GM18520 (cell line): ENCODE measurements around the gene SPIRE2.

Experiments used
- ATAC-seq: cut with Tn5 transposase; IDR thresholded peaks from one replicate; pipeline ENCODE4 v1.9.1; 2021; ENCODE audit not compliant: unreplicated experiment

SPIRE2 gene

DNA sequence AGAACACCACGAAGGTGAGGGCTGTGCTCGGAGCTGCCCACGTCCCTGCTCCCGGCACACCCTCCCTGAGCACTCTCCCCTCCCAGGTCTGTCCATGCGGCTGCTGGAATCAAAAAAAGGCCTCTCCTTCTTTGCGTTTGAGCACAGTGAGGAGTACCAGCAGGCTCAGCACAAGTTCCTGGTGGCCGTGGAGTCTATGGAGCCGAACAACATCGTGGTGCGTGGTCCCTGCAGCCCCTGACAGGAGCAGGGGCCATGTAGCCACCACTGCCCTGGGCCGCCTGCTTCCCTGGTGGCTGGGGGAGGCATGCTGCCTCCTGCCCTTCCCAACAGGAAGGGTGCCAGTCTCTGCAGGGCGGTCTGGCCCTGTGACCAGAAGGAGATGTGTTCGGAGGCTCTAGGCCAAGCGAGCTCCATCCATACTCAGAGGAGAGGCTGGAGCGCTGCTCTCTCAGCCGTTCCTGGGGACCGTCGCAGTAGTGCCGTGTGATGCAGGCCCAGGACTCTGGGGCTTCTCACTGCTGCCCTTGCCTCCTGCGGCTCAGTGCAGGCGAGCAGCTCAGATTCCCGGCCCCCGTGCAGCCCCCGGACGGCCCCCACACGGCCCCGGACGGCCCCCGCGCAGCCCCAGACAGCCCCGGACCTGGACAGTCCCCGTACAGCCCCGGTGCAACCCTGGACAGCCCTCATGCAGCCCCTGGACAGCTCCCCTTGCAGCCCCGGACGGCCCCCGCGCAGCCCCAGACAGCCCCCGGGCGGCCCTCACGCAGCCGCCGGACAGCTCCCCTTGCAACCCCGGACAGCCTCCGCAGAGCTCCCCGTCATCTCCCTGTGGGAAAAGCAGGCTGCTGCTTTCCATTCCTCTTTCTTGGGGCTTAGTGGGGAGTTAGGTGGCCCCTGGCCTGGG lies 65.6 kb downstream of the SPIRE2 start:
- no peak for ATAC-seq

DNA sequence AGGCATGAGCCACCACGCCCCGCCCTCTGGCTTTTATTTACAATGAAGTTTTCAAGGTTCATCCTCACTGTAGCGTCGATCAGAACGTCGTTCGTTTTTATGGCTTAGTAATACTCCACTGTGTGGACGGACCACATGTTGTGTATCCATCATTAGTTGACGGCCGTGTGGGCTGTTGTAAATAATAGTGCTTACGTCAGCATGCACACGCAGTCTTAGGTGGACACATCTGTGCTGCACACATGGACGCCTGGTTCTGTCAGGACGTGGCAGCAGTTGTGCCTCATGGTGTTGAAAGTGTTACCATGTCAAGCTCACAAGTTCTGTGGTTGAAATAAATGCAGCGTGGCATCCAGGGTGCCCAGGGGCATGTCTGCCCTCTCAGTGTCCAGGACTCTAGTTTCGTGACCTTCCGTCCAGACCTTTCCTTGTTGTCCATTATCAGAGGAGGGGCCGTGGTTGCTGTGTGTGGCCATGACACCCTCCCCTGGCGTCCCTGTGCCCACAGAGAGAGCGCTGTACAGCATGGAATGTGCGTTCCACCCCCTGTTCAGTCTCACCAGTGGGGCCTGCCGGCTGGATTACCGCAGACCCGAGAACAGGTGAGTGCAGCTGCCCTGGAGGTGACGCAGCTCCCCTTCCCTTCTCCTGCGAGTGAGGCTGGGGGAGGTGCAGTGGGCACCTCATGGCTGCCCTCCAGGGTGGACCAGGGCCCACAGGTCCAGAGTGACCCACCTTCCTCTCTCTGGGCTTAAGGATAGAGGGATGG lies 67.4 kb downstream of the SPIRE2 start:
- no peak for ATAC-seq

DNA sequence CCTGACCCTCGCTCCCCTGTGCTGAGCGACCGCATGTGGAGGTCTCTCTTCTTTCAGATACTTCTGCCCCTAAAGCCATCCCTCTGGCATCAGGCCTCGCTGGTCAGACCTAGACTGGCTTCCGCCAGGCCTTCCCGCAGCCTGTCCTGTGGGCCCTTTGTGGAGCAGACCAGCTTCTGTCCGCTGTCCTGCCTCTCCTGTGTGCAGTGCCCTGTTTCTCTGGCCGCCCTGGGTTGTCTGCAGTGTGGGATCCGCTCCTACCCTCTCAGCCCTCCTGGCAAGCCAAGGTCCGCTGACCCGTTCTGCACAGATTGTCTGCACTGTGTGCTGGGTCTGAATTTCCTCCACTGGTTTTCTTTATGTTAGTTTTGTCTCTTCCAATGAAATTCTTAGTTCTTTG lies 68.9 kb downstream of the SPIRE2 start:
- no peak for ATAC-seq

DNA sequence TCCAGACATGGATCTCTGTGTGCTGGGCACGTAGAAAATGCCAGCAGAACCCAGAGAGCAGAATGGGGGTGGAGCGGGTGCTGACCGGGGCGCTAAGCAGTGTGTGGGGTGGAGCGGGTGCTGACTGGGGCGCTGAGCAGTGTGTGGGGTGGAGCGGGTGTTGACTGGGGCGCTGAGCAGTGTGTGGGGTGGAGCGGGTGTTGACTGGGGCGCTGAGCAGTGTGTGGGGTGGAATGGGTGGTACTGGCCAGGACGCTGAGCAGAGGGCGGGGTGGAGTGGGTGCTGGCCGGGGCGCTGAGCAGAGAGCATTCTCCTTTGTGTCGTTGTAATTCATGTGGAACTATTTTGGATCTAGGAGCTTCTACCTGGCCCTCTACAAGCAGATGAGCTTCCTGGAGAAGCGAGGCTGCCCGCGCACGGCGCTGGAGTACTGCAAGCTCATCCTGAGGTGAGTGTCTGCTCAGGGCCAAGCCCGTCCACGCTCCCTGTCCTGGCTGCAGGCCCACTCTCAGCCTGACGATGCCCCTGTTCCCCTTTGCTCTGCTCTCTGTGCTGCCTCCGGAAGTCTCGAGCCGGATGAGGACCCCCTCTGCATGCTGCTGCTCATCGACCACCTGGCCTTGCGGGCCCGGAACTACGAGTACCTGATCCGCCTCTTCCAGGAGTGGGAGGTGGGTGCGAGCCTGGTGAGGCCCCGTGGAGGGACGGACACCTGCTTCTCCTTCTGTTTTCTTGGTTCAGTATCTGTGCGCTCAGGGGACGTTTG lies 70.1 kb downstream of the SPIRE2 start:
- no peak for ATAC-seq

DNA sequence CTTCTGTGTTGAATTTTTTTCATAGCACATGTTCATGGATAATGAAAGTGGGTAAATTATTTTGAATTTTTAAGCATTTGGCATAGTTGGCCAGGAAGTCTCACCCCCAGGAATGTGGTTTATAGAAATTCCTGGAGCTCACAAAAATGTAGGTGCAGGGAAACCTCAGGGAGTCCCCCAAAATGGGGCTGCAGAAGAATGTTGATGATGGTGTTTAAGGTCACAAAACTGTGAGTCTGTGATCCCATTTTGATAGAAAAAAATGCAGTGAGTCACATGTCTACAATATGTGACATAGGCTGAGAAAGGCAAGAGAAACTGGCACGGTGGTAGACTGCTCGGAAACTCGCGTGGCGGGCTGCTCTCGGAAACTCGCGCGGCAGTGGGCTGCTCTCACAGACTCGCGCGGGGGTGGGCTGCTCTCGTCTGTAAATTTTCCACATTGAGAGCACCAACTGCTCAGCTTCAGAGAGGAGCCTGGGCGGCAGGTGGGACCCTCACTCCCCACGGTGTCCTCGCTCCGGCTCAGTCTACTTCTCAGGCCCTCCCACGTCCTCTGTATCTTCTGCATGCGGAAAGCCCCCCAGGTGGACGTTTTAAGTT lies 71.7 kb downstream of the SPIRE2 start:
- ATAC-seq: no peak

DNA sequence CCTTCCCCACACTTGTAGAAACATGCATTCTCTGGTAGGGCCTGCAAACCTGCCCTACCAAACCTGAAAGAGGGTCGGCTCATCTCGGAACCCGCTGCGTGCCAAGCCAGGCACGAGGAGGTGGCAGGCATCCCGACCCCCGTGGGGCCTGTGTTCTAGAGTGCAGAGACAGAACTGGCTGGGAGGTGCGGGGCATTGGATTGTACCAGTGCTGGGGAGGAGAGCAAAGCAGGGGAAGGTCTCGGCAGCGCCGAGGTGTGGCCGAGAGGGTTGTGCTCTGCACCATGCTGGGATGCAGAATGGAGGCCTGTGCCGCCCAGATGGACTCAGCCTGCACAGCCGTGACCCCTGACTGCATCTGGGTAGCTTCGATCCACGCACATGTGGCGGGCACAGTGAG lies 72.6 kb downstream of the SPIRE2 start:
- ATAC-seq: no peak

DNA sequence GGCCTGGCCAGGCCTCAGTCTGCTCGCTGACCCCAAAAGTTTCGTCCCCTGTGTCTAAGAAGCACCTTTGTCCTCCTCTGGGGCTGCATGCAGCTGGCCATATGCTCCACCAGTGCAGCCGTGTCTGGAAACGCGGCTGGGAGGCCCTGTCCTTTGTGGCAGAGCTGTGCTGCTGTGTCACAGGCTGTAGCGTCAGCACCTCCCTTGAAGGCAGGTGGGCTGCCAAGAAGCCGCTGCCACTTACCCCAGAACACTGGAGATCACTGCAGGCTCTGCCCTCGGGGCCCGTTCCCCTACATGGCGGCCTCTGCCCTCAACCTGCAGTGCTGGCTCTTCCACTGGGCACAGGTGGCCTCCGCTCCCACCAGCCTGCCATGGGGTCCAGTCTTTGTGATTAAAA lies 74.7 kb downstream of the SPIRE2 start:
- ATAC-seq: no peak

DNA sequence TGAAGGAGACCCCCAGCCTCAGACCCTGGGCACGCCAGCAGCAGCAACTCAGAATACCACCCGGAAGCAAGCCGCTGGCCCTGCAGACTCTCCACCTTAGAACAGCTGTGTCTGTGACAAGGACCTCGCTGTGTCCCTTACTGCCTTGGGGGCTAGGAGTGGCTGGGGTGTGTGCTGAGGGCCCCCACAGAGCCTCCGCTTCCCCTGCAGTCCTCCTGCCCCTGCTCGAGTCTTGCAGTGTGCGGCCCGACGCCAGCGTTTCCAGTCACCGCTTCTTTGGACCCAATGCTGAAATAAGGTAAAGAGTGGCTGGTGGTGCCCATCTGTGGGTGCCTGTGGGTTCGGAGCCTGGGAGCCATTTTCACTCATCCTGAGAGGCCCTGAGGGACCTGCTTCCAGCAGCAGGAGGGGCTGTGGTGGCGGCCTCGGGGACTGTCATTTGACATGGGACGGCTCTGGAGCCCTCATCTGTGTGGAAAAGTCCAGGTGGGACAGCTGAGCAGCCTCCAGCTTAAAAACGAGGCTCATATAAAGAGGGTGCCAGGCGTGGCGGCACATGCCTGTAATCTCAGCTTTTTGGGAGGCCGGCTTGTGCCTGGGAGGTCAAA lies 75.7 kb downstream of the SPIRE2 start:
- ATAC-seq: no peak

DNA sequence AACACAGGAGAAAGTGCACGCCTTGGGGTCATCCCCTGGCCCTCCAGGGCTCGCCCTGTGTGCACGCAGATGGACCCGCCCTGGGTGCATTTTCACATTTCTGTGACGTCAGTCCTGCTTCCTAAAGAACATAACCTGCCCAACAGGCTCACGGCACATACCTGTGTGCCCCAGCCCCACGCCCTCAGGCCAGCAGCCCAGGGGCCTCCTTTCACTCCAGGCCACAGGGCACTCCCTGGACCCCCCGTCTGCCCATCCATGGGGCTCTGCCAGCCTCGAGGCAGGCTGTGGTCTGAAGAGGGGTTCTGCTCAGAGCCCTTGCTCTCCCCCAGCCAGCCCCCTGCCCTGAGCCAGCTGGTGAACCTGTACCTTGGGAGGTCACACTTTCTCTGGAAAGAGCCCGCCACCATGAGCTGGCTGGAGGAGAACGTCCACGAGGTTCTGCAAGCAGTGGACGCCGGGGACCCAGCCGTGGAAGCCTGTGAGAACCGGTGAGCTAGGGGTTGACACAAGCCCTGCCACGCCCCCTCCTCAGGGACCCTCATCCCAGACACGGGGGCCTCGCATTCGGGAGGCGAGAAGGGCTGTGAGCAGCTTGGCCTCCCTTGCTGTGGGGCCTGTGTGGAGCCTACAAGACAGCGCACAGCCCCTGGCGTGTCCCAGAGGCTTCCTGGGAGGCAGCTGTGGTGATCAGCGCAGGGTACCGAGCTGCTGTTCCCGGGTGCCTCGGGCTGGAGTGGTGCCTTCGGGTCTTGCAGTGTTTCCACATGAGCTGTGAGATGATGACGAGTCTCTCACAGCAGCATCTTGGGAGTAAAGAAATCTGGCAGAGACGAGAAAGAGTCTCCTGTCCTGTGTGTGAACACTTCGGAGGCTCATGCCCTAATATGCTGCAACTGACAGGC lies 76.6 kb downstream of the SPIRE2 start:
- no peak for ATAC-seq

DNA sequence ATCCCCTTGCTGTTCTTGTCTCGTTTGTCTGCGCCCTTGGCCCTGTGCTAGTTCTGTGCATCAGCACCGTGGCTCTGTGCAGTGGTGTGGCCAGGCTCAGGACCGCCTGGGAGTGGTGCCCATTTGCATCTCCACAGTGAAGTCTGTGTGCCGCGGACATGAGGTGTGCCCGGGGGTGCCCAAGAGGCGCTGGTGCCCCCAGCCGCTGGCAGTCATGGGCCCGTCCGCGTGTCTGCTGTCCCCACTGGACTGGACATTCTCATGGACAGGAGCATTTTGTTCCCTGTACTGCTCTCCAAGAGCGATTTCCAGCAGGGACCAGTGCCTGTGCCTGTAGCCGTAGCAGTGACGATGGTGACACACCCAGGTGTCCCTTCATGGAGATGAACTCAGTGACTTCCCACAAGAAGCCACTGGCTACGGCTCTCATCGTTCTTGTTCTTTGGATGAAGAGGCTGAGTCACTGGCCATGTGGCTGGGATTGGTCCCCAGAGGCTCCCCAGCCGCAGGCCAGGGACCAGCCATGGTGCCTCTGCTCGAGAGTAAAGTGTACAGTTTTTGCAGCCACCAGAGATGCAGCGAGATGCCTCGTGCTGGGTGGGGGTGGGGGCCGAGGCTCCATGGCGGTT lies 77.3 kb downstream of the SPIRE2 start:
- no peak for ATAC-seq

DNA sequence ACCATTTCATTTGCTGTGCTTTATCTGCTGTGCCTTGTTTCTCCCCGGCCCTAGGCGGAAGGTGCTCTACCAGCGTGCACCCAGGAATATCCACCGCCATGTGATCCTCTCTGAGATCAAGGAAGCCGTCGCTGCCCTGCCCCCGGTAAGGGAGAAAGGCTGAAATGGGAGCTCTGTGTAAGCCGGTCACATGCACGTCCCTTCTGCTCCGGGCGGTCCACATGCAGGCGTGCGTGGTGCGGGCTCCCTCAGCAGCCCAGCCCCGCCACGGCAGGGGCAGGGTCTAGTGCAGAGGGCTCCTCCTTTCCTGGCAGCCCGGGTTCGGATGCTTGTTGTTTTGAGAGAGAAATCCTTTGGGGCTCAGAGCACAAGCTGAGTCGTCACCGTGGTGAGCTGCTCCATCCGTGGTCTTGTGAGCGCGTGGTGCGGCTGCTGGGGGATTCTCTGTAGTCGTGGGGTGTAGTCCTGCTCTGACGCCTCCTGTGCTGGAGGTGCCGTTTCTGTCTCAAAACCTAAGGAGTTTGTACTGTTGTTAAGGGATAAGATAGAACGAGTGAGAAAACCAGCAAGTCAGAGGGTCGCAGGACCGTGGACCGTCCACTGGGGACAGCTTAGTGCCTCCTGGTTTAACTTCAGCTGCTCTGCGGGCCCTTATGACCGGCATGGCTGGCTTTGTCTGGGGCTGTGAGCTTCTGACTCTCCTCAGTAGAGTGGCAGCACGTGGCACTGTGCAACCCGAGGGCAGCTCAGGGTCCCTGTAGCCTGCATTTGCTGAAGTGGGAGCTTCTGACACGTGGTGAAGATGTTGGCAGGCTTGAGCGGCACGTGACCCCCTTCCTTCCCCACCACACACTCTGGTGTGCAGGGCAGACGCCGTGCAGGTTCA lies 78.1 kb downstream of the SPIRE2 start:
- ATAC-seq: no peak

DNA sequence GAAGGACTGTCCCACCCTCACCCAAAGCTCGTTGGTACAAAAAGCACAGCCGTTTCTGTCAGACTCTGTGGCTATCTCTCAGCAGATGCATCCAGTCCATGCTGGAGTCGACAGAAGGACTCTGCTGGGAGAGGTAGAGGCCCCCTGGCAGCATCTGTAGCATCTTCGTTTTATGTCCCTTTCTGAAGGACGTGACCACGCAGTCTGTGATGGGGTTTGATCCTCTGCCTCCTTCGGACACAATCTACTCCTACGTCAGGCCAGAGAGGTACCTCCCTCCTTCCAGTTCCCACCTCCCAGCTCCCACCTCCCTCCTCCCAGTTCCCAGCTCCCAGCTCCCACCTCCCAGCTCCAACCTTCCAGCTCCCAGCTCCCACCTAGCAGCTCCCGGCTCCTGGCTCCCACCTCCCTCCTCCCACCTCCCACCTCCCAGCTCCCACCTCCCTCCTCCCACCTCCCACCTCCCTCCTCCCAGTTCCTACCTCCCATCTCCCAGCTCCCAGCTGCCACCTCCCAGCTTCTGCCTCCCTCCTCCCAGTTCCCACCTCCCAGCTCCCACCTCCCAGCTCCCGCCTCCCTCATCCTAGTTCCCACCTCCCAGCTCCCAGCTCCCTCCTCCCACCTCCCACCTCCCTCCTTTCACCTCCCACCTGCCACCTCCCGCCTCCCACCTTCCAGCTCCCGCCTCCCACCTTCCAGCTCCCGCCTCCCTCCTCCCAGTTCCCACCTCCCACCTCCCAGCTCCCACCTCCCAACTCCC lies 79.0 kb downstream of the SPIRE2 start:
- no peak for ATAC-seq

DNA sequence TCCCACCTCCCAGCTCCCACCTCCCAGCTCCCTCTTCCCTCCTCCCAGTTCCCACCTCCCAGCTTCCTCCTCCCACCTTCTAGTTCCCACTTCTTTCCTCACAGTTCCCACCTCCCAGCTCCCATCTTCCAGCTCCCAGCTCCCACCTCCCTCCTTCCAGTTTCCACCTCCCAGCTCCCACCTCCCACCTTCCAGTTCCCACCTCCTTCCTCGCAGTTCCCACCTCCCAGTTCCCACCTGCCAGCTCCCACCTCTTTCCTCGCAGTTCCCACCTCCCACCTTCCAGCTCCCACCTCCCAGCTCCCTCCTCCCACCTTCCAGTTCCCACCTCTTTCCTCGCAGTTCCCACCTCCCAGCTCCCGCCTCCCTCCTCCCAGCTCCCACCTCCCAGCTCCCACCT lies 80.0 kb downstream of the SPIRE2 start:
- ATAC-seq: no peak

DNA sequence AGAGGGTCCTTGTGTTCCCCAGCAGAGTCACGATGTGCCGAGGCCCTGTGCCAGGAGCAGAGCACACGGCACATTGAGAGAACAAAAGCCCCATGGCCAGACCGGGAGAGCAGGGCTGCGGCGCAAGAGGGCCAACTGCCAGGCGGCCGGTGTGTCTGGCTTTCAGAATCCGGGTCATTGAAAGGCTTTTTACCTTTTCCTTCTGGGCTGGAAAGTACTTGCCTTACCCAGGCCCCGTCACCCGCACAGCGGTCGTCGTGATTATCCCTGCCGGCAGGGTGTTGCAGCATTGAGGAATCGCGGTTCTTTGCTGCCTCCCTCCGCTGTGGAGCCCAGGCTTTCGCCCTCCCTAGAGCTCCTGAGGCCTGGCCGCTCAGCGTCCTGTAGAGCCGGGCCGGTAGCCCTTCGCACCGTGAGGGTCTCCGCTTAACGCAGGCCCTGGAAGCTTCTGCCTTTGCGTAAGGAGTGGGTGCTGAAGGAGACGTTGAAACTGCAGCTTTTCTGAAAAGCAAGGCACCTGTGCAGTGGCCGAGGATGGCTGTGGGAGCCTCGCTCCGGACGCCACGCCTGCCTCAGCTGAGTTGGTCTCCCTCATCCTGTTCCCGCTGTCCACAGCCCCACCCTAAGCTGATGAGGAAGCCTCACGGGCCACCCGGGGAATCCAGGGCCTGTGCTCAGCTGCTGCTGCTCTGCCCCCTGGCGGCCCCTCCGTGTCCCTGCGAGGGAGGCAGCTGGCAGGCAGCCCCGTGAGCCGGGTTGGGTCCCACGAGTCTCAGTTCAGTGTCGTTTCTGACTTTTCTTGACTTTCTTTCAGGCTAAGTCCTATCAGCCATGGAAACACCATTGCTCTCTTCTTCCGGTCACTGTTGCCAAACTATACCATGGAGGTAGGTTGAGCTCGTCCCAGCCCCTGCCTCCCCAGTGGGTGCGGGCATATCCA lies 81.8 kb downstream of the SPIRE2 start:
- ATAC-seq: no peak

DNA sequence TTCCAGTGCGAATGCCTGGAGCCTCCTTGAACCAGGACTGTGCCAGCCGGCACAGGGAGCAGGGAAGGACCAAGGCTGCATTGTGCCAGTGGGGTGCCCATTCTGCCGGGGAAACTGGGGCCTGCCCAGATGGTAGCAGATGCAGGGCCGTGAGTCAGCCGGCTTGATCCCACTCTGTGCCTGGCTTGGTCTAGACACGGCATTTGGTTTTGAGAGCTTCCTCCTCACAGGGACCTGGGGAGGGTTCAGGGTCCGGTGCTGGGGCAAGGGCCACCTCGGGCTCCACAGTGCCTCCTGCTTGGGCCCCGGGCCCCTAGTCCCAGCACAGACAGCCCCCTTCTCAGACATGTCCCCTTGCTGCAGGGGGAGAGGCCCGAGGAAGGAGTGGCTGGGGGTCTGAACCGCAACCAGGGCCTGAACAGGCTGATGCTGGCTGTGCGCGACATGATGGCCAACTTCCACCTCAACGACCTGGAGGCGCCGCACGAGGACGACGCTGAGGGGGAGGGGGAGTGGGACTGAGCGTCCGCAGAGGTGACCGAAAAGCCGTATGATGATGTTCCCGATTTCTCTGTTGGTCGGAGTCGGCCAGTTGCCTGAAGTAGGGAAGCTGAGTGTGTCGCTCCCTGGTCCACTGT lies 82.6 kb downstream of the SPIRE2 start:
- no peak for ATAC-seq

DNA sequence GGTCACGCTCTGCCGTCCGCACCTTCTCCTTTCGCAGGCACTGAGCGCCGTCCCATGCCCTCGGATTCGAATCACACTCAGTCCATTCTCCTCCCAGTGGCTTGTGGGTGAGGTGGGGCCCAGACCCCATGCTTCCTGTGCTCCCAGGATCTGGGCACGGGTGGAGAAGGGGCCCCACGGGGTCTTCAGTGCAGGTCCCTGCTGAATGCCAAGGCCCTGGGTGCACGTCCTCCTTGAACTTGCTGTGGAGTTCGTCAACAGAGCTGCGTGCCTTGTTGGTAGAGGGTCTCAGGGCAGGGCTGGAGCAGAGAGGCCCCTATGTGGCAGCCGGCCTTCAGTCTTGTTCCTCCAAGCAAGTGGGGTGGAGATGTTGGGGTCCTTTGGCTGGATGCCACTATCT lies 83.1 kb downstream of the SPIRE2 start:
- ATAC-seq: no peak
